Fibroblast of the aortic adventitia (primary cell): ENCODE measurements around the gene IBTK. TPM values are rescaled to one million over a fixed set of nuclear protein-coding genes. Genes with fewer than 3 reads are reported as not detected.
A peak's percentile ranks its signal among the peaks of the same experiment; 100 is the strongest.
"Not testable (repeated sequence)": the region's sequence is repeated elsewhere in the genome, so short reads cannot be mapped to it uniquely, and the experiment has no call there.

Experiments used
- DNase-seq: peaks from one replicate; pipeline ENCODE4 v3.0.0-alpha.2; 2010; ENCODE audit warnings: low read depth
- H3K4me3 ChIP-seq: 2 replicates; pipeline ENCODE4 v1.5.1; 2011; ENCODE audit warnings: low read depth, mild to moderate bottlenecking, control low read depth, low read length, moderate library complexity
- CTCF ChIP-seq: IDR thresholded peaks from 2 replicates; pipeline ENCODE4 v1.5.1; 2011; ENCODE audit warnings: mild to moderate bottlenecking, low read length, control low read depth, inconsistent platforms; ENCODE audit not compliant: insufficient read depth
- total RNA-seq: library from RNA; depleted of rRNA; stranded (reverse); fragments of >200 nt; gene quantifications from 2 replicates; pipeline ENCODE4 v1.2.3, GENCODE V29; 2012; ENCODE audit warnings: low replicate concordance

Gene IBTK
- total RNA-seq, 1 donor: 69.3 TPM

GRCh38 chr6:82217018-82217586 is 30.4 kb downstream of the IBTK start:
- H3K4me3 ChIP-seq: no peak overlapping the region
- no peak for DNase-seq
- no peak for TF ChIP-seq CTCF

- TF ChIP-seq CTCF: no peak
- no peak for DNase-seq
- H3K4me3 ChIP-seq: no peak overlapping the region
Observed at GRCh38 chr6:82216549-82216948, 31.0 kb downstream of the IBTK start.

GRCh38 chr6:82211326-82211725 is 36.2 kb downstream of the IBTK start:
- H3K4me3 ChIP-seq: no peak overlapping the region
- no peak for DNase-seq
- TF ChIP-seq CTCF: no peak

- H3K4me3 ChIP-seq: no peak overlapping the region
- DNase-seq: no peak
- TF ChIP-seq CTCF: no peak
Observed at GRCh38 chr6:82208913-82209312, 38.6 kb downstream of the IBTK start.

- no peak for TF ChIP-seq CTCF
- H3K4me3 ChIP-seq: no peak overlapping the region
- DNase-seq: peak; percentile 5
Observed at GRCh38 chr6:82205930-82206392, 41.6 kb downstream of the IBTK start.

GRCh38 chr6:82204020-82204419 is 43.5 kb downstream of the IBTK start:
- TF ChIP-seq CTCF: no peak

GRCh38 chr6:82197784-82198183 is 49.8 kb downstream of the IBTK start:
- DNase-seq: no peak
- no peak overlapping the region for H3K4me3 ChIP-seq
- TF ChIP-seq CTCF: no peak

More at GRCh38 chr6:82204020-82204419, 43.5 kb downstream of the IBTK start:
- no peak for DNase-seq
- H3K4me3 ChIP-seq: no peak overlapping the region

GRCh38 chr6:82197245-82197644 is 50.3 kb downstream of the IBTK start:
- DNase-seq, H3K4me3 ChIP-seq: not testable (repeated sequence)
